Kidney (tissue), 14 donors: ENCODE data around the gene GTF2IRD1. TPM values are rescaled to one million over a fixed set of nuclear protein-coding genes. Genes with fewer than 3 reads are reported as not detected.
A peak's percentile ranks its signal among the peaks of the same experiment; 100 is the strongest.

ENCODE experiments used
- DNase-seq, 5 donors: peaks; one replicate each; pipeline ENCODE4 v3.0.0-alpha.2; 2013 to 2020
- FAIRE-seq: peaks from 2 replicates; lab custom pipeline; 2012; peaks lifted over from hg19 to GRCh38; lab: Jason Lieb, UNC
- H3K27ac ChIP-seq, 2 donors: one replicate each; pipeline ENCODE4 v1.7.0; 2013; ENCODE audit warnings: low read depth in 2 of 2, low read length in 2 of 2, inconsistent platforms in 1 of 2
- H3K27me3 ChIP-seq: one replicate; pipeline ENCODE4 v1.7.1; 2013; ENCODE audit warnings: low read length, inconsistent platforms; ENCODE audit not compliant: control insufficient read depth, insufficient read depth
- H3K36me3 ChIP-seq, 3 donors: one replicate each; pipeline versions ENCODE4 v1.7.0 to v1.7.1; 2013; ENCODE audit warnings: low read length in 3 of 3, control low read depth in 1 of 3, inconsistent platforms in 1 of 3; ENCODE audit not compliant: insufficient read depth in 3 of 3, control insufficient read depth in 2 of 3
- H3K4me1 ChIP-seq, 3 donors: one replicate each; pipeline versions ENCODE4 v1.7.0 to v1.7.1; 2013; ENCODE audit warnings: low read length in 3 of 3, inconsistent platforms in 1 of 3, low read depth in 1 of 3; ENCODE audit not compliant: control insufficient read depth in 2 of 3, insufficient read depth in 2 of 3
- H3K4me3 ChIP-seq, 3 donors: one replicate each; pipeline versions ENCODE4 v1.7.0 to v1.8.1; 2013; ENCODE audit warnings: low read length in 3 of 3, control low read depth in 1 of 3, inconsistent platforms in 1 of 3
- H3K9ac ChIP-seq, 3 donors: one replicate each; pipeline versions ENCODE4 v1.7.0 to v1.7.1; 2013; ENCODE audit warnings: low read length in 3 of 3, control low read depth in 1 of 3, inconsistent platforms in 1 of 3
- H3K9me3 ChIP-seq, 3 donors: one replicate each; pipeline versions ENCODE4 v1.7.0 to v1.7.1; 2013; ENCODE audit warnings: low read length in 3 of 3, control low read depth in 1 of 3, inconsistent platforms in 1 of 3; ENCODE audit not compliant: control insufficient read depth in 2 of 3, insufficient read depth in 1 of 3
- intact Hi-C: fragments of 100-400 bp; cut with DNase I; formaldehyde crosslinking; loops from one replicate; pipeline ENCODE4 v1.11.1; 2022
- polyA plus RNA-seq: library from polyadenylated mRNA; stranded (reverse); fragments of 350-450 nt; fragmentation: Illumina TruSeq; extraction: RNeasy Lipid Tissue Mini Kit (QIAGEN cat#74804); gene quantifications from one replicate; pipeline ENCODE4 v1.2.3, GENCODE V29; 2014; ENCODE audit warnings: low read depth, low replicate concordance; ENCODE audit not compliant: insufficient read depth
- total RNA-seq: library from RNA; stranded (reverse); fragmentation: NEBNext Ultra II Directional; extraction: Animal tissue kit (Norgen Biotek cat#: 25700); gene quantifications from one replicate; pipeline ENCODE4 v1.2.1, GENCODE V29; 2021
- TF ChIP-seq, protein P1 (sequence below): IDR thresholded peaks from 3 replicates; pipeline ENCODE4 v1.5.1; 2012; ENCODE audit warnings: mild to moderate bottlenecking, moderate library complexity, borderline replicate concordance; ENCODE audit not compliant: insufficient read depth; ENCODE audit errors: extremely low read depth
- donor health status: control.
- donor health status: control.
- donor health status: control.
- donor health status: control.
- donor health status: control.
- donor health status: DM: yes; HTN: yes; CAD: no.
- donor health status: Normal renal cell carcinoma (clear cell type).

GTF2IRD1 gene
- total and polyA plus RNA-seq, 2 donors from 2014 or later, result 28.2 to 35.8 TPM

DNA sequence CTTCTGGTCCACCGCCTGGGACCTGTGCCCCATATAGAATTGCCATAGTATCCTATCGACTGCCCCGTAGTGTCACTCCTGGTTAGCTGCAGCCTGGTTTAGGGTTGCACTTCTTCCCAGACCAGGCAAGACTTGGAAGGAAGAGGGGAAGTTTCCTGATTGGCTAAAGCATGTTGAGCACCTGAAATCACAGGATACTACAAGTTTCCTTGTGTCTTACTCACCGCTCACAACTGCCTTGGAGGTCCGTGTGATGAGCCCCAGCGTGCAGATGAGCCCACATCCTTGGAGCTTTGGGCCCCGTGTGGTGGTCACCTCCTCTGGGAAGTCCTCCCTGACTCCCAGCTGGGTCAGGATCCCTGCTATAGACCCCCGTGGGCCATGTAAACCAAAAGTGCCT is 129.9 kb downstream of the GTF2IRD1 start:
- intact Hi-C loops, result no loop called here
- Histone ChIP-seq H3K9ac (no peak overlapping the region), H3K4me3 (no peak overlapping the region), H3K9me3 (no peaks in the 10 kb centered on the region), H3K36me3 (no peaks in the 10 kb centered on the region), H3K27me3 (no peaks in the 10 kb centered on the region), H3K27ac (no peak overlapping the region), H3K4me1 (peaks cover 0 to 17% (median 14%) of the 10 kb centered on the region in 3 donors)
- TF ChIP-seq, protein P1, sequence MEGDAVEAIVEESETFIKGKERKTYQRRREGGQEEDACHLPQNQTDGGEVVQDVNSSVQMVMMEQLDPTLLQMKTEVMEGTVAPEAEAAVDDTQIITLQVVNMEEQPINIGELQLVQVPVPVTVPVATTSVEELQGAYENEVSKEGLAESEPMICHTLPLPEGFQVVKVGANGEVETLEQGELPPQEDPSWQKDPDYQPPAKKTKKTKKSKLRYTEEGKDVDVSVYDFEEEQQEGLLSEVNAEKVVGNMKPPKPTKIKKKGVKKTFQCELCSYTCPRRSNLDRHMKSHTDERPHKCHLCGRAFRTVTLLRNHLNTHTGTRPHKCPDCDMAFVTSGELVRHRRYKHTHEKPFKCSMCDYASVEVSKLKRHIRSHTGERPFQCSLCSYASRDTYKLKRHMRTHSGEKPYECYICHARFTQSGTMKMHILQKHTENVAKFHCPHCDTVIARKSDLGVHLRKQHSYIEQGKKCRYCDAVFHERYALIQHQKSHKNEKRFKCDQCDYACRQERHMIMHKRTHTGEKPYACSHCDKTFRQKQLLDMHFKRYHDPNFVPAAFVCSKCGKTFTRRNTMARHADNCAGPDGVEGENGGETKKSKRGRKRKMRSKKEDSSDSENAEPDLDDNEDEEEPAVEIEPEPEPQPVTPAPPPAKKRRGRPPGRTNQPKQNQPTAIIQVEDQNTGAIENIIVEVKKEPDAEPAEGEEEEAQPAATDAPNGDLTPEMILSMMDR, result no peak
- no peak for FAIRE-seq
- DNase-seq, result peak in 1 of 5 donors; percentile 47

DNA sequence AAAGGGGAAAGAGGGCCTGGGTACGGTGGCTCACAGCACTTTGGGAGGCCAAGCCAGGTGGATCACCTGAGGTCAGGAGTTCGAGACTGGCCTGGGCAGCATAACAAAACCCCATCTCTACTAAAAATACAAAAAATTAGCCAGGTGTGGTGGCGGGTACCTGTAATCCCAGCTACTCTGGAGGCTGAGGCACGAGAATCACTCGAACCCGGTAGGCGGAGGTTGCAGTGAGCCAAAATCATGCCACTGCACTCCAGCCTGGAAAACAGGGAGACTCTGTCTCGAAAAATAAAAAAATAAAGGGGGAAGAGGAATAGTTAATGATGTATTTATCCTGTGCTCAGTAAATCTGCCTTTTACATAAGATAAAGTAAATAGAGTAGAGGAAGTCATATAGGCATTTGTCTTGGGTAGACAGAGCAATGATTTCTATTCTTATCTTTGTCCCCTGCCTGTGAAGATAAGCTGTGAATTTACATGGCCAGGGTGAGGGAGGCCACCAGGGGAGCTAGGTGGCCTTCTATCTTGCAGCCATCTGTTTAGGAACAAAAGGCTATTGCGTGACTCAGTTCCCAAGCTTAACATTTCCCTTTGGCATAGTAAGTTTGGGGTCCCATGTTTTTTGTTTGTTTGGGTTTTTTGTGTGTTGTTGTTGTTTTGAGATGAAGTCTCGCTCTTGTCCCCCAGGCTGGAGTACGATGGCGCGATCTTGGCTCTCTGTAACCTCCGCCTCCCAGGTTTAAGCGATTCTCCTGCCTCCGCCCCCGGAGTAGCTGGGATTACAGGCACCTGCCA is 130.7 kb downstream of the GTF2IRD1 start:
- Histone ChIP-seq H3K27me3 (no peaks in the 10 kb centered on the region), H3K27ac (no peak overlapping the region), H3K36me3 (no peaks in the 10 kb centered on the region), H3K9me3 (no peaks in the 10 kb centered on the region), H3K4me1 (peaks cover 0 to 17% (median 14%) of the 10 kb centered on the region in 3 donors), H3K4me3 (no peak overlapping the region), H3K9ac (peak overlapping the region in 1 of 3 donors; percentile 26)
- intact Hi-C loops, result no loop called here
- DNase-seq, result no peak
- TF ChIP-seq, protein P1, result no peak
- no peak for FAIRE-seq

DNA sequence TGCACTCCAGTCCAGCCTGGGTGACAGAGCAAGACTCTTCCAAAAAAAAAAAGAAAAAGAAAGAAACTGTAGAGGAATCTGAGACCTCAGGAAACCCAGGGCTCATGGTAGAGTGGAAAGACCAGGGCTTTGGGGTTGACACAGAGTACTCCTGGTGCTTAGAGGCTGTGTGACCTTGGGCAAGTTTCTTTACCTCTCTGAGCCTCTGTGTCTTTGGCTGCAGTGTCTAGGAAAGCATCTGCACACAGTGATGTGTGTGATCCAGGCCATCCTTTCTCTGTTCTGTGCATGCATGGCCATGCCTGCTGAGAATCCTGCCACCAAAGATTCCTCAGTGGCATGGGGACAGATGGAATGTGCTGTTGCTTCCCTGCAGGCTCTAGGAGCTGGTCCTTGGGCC is 132.1 kb downstream of the GTF2IRD1 start:
- H3K4me1 ChIP-seq, result peaks cover 0 to 14% (median 13%) of the 10 kb centered on the region in 3 donors
- no peak for DNase-seq
- no peak overlapping the region for H3K9ac ChIP-seq
- H3K27ac ChIP-seq, result peak overlapping the region in 1 of 2 donors; percentile 83
- no peaks in the 10 kb centered on the region for H3K27me3 ChIP-seq
- no peak overlapping the region for H3K4me3 ChIP-seq
- TF ChIP-seq, protein P1, result no peak
- no peaks in the 10 kb centered on the region for H3K9me3 ChIP-seq
- intact Hi-C loops, result no loop called here
- no peaks in the 10 kb centered on the region for H3K36me3 ChIP-seq
- no peak for FAIRE-seq
